GM10266 (cell line): ENCODE data around the gene TRMT44.
"Not testable (repeated sequence)": the region's sequence is repeated elsewhere in the genome, so short reads cannot be mapped to it uniquely, and the experiment has no call there.

Experiments used
- DNase-seq: peaks from one replicate; pipeline ENCODE4 v3.0.0; 2012; ENCODE audit errors: extremely low spot score
- CTCF ChIP-seq: IDR thresholded peaks from 2 replicates; pipeline ENCODE4 v1.5.1; 2012; ENCODE audit warnings: mild to moderate bottlenecking, low read depth; ENCODE audit not compliant: control insufficient read depth, insufficient read depth; ENCODE audit errors: missing control alignments

Gene TRMT44

GRCh38 chr4:8414377-8414776 lies 26.2 kb upstream of the TRMT44 start:
- TF ChIP-seq CTCF: no peak

GRCh38 chr4:8417071-8417614 lies 23.4 kb upstream of the TRMT44 start:
- no peak for TF ChIP-seq CTCF
- DNase-seq: no peak

More at GRCh38 chr4:8414377-8414776, 26.2 kb upstream of the TRMT44 start:
- no peak for DNase-seq

- DNase-seq: peak; percentile 69
- TF ChIP-seq CTCF: no peak
These were observed 21.1 kb upstream of the TRMT44 start for GRCh38 chr4:8419222-8420041.

- DNase-seq: not testable (repeated sequence)
These were observed 20.4 kb upstream of the TRMT44 start for GRCh38 chr4:8420151-8420550.

GRCh38 chr4:8422327-8422726 lies 18.2 kb upstream of the TRMT44 start:
- DNase-seq: no peak
- no peak for TF ChIP-seq CTCF

- TF ChIP-seq CTCF: no peak
These were observed 17.8 kb upstream of the TRMT44 start for GRCh38 chr4:8422786-8423185.

GRCh38 chr4:8427262-8427661 lies 13.3 kb upstream of the TRMT44 start:
- no peak for TF ChIP-seq CTCF
- no peak for DNase-seq

More at GRCh38 chr4:8422786-8423185, 17.8 kb upstream of the TRMT44 start:
- DNase-seq: no peak
